H9 (cell line): Measurements from ENCODE around the gene UBALD2. TPM values are rescaled to one million over a fixed set of nuclear protein-coding genes. Genes with fewer than 3 reads are reported as not detected.

Source experiments
- DNase-seq: peaks from one replicate; pipeline ENCODE4 v3.0.0-alpha.2; 2017
- H2AFZ ChIP-seq: one replicate; pipeline ENCODE4 v1.6.1; 2013; ENCODE audit warnings: mild to moderate bottlenecking, low read length, control low read depth, moderate library complexity
- H2AK5ac ChIP-seq: 2 replicates; pipeline ENCODE4 v1.6.1; 2013; ENCODE audit warnings: low read length, control low read depth, mixed read lengths; ENCODE audit not compliant: insufficient read length
- H2BK120ac ChIP-seq: one replicate; pipeline ENCODE4 v1.6.1; 2013; ENCODE audit warnings: low read depth, mild to moderate bottlenecking, low read length, control low read depth, inconsistent platforms; ENCODE audit not compliant: poor library complexity, severe bottlenecking
- H2BK12ac ChIP-seq: 2 replicates; pipeline ENCODE4 v1.6.1; 2013; ENCODE audit warnings: low read length, control low read depth, mixed read lengths, low read depth; ENCODE audit not compliant: insufficient read length
- H2BK15ac ChIP-seq: 2 replicates; pipeline ENCODE4 v1.6.1; 2013; ENCODE audit warnings: low read depth, low read length, control low read depth
- H2BK20ac ChIP-seq: one replicate; pipeline ENCODE4 v1.6.1; 2013; ENCODE audit warnings: low read depth, mild to moderate bottlenecking, low read length, control low read depth, inconsistent platforms; ENCODE audit not compliant: poor library complexity, severe bottlenecking
- H2BK5ac ChIP-seq: 2 replicates; pipeline ENCODE4 v1.6.1; 2013; ENCODE audit warnings: low read length, control low read depth, mixed read lengths; ENCODE audit not compliant: insufficient read length
- H3K14ac ChIP-seq: 2 replicates; pipeline ENCODE4 v1.6.1; 2013; ENCODE audit warnings: low read length, control low read depth; ENCODE audit not compliant: insufficient read depth
- H3K18ac ChIP-seq: 2 replicates; pipeline ENCODE4 v1.6.1; 2013; ENCODE audit warnings: low read depth, mild to moderate bottlenecking, mixed read lengths, low read length, control low read depth; ENCODE audit not compliant: insufficient read length
- H3K23ac ChIP-seq: 2 replicates; pipeline ENCODE4 v1.6.1; 2013; ENCODE audit warnings: low read length, control low read depth, mixed read lengths, low read depth; ENCODE audit not compliant: insufficient read length
- H3K23me2 ChIP-seq: 2 replicates; pipeline ENCODE4 v1.6.1; 2013; ENCODE audit warnings: low read depth, mild to moderate bottlenecking, mixed read lengths, low read length, control low read depth; ENCODE audit not compliant: insufficient read length, poor library complexity, severe bottlenecking
- H3K27ac ChIP-seq: 2 replicates; pipeline ENCODE4 v1.5.1; 2013; ENCODE audit warnings: low read length, control low read depth, mixed read lengths, low read depth; ENCODE audit not compliant: insufficient read length
- H3K27me3 ChIP-seq: 2 replicates; pipeline ENCODE4 v1.6.1; 2013; ENCODE audit warnings: low read length, control low read depth, inconsistent platforms; ENCODE audit not compliant: insufficient read depth
- H3K4ac ChIP-seq: 2 replicates; pipeline ENCODE4 v1.6.1; 2013; ENCODE audit warnings: low read depth, mild to moderate bottlenecking, control low read depth, inconsistent platforms, low read length, moderate library complexity
- H3K4me1 ChIP-seq: 2 replicates; pipeline ENCODE4 v1.6.1; 2013; ENCODE audit warnings: low read length, control low read depth, inconsistent platforms; ENCODE audit not compliant: insufficient read depth
- H3K4me2 ChIP-seq: 2 replicates; pipeline ENCODE4 v1.6.1; 2013; ENCODE audit warnings: low read length, control low read depth, mixed read lengths; ENCODE audit not compliant: insufficient read length, insufficient read depth
- H3K56ac ChIP-seq: 2 replicates; pipeline ENCODE4 v1.6.1; 2013; ENCODE audit warnings: low read depth, mild to moderate bottlenecking, mixed read lengths, low read length, control low read depth; ENCODE audit not compliant: insufficient read length
- H3K79me1 ChIP-seq: 2 replicates; pipeline ENCODE4 v1.6.1; 2013; ENCODE audit warnings: low read depth, mild to moderate bottlenecking, moderate library complexity, low read length, control low read depth, inconsistent platforms; ENCODE audit not compliant: insufficient read depth, poor library complexity, severe bottlenecking
- H3K79me2 ChIP-seq: 2 replicates; pipeline ENCODE4 v1.6.1; 2013; ENCODE audit warnings: low read length, control low read depth, inconsistent platforms; ENCODE audit not compliant: insufficient read depth
- H3K9ac ChIP-seq: 2 replicates; pipeline ENCODE4 v1.6.1; 2013; ENCODE audit warnings: low read length, control low read depth, mixed read lengths; ENCODE audit not compliant: insufficient read length; ENCODE audit errors: extremely low read depth
- H3K9me3 ChIP-seq: one replicate; pipeline ENCODE4 v1.6.1; 2013; ENCODE audit warnings: low read depth, low read length, inconsistent platforms; ENCODE audit not compliant: control insufficient read depth
- H3T11ph ChIP-seq: one replicate; pipeline ENCODE4 v1.6.1; 2013; ENCODE audit warnings: mild to moderate bottlenecking, low read length, control low read depth, inconsistent platforms
- H4K20me1 ChIP-seq: one replicate; pipeline ENCODE4 v1.6.1; 2013; ENCODE audit not compliant: control insufficient read depth, insufficient read length, insufficient read depth
- H4K5ac ChIP-seq: 2 replicates; pipeline ENCODE4 v1.6.1; 2013; ENCODE audit warnings: low read depth, mild to moderate bottlenecking, mixed read lengths, low read length, control low read depth; ENCODE audit not compliant: insufficient read length
- H4K8ac ChIP-seq: replicated peaks from 2 replicates; pipeline ENCODE4 v1.6.1; 2013; ENCODE audit warnings: low read length, control low read depth, mixed read lengths, low read depth; ENCODE audit not compliant: insufficient read length
- H4K91ac ChIP-seq: 2 replicates; pipeline ENCODE4 v1.6.1; 2013; ENCODE audit warnings: low read depth, mild to moderate bottlenecking, moderate library complexity, mixed read lengths, low read length, control low read depth; ENCODE audit not compliant: insufficient read length
- H3K27ac Mint-ChIP-seq, 3 experiments: 2 replicates in 2 of 3; 3 replicates in 1 of 3; pipeline ENCODE4 v1.8.0; 2020 to 2021; ENCODE audit warnings: mixed read lengths in 3 of 3, mild to moderate bottlenecking in 1 of 3, moderate library complexity in 1 of 3
- H3K27me3 Mint-ChIP-seq: 2 replicates; pipeline ENCODE4 v1.8.0; 2021; ENCODE audit warnings: low read depth, mild to moderate bottlenecking, moderate library complexity, mixed read lengths
- H3K36me3 Mint-ChIP-seq, 3 experiments: 2 replicates in 2 of 3; 3 replicates in 1 of 3; pipeline ENCODE4 v1.8.0; 2020 to 2021; ENCODE audit warnings: low read depth in 3 of 3, mixed read lengths in 3 of 3; ENCODE audit not compliant: insufficient read depth in 1 of 3
- H3K4me1 Mint-ChIP-seq, 2 experiments: 2 replicates each; pipeline ENCODE4 v1.8.0; 2020; ENCODE audit warnings: mixed read lengths in 2 of 2
- H3K4me3 Mint-ChIP-seq, 2 experiments: 2 replicates in 1 of 2; 3 replicates in 1 of 2; pipeline ENCODE4 v1.8.0; 2020 to 2021; ENCODE audit warnings: mild to moderate bottlenecking in 2 of 2, mixed read lengths in 2 of 2, moderate library complexity in 1 of 2
- H3K9me3 Mint-ChIP-seq, 2 experiments: 2 replicates in 1 of 2; 3 replicates in 1 of 2; pipeline ENCODE4 v1.8.0; 2020; ENCODE audit warnings: mild to moderate bottlenecking in 2 of 2, mixed read lengths in 2 of 2, moderate library complexity in 1 of 2
- WGBS: extraction: QIAGEN DNeasy Blood & Tissue Kit; methylation state at CpG from one replicate; pipeline ENCODE4 v1.1.7; 2013; ENCODE audit warnings: missing lambda C conversion rate, low lambda C conversion rate, mixed read lengths; ENCODE audit not compliant: insufficient read length; ENCODE audit errors: extremely low coverage; 5-methylcytosine and 5-hydroxymethylcytosine counted together
- total RNA-seq: library from RNA; stranded (reverse); gene quantifications from 2 replicates; pipeline ENCODE4 v1.2.1, GENCODE V29; 2021
- TF ChIP-seq, protein P1 (sequence below): fragments of 200-600 bp; sonication (generic); conservative IDR thresholded peaks from 3 replicates; pipeline ENCODE4 v1.8.0; 2021; ENCODE audit warnings: antibody characterized with exemption, mild to moderate bottlenecking

UBALD2 gene
- total RNA-seq, 1 experiment from 2014 or later = 25.8 TPM

GRCh38 chr17:76268991-76269981 is 4.1 kb downstream of the UBALD2 start:
- H2AFZ ChIP-seq = no peak overlapping the region
- H2AK5ac ChIP-seq = no peak overlapping the region
- WGBS = no CpG with 5 or more reads among the region's 12 CpGs
- no peak overlapping the region for H3K23ac ChIP-seq
- H3K79me1 ChIP-seq = peaks cover 7% of the 10 kb centered on the region
- H3K36me3 Mint-ChIP-seq = peaks cover 2 to 15% (median 10%) of the 10 kb centered on the region in 3 experiments; a peak in 6 of 7 replicates
- no peak overlapping the region for H4K5ac ChIP-seq
- H4K20me1 ChIP-seq = no peaks in the 10 kb centered on the region
- H3K27ac Mint-ChIP-seq = peak overlapping the region; percentile 52 to 91 (median 83); a peak in 3 of 7 replicates
- no peaks in the 10 kb centered on the region for H3K27me3 Mint-ChIP-seq
- peaks cover 2% of the 10 kb centered on the region; the same call in 1 of the 2 replicates for H3K79me2 ChIP-seq
- no peak overlapping the region for H2BK120ac ChIP-seq
- peaks cover 4% of the 10 kb centered on the region for H3K23me2 ChIP-seq
- H2BK20ac ChIP-seq = no peak overlapping the region
- peaks cover 35 to 54% of the 10 kb centered on the region in 2 experiments for H3K4me1 Mint-ChIP-seq
- H3K27ac ChIP-seq = no peak overlapping the region
- no peak overlapping the region for H3K56ac ChIP-seq
- H2BK15ac ChIP-seq = no peak overlapping the region
- H3K27me3 ChIP-seq = no peaks in the 10 kb centered on the region
- TF ChIP-seq, protein P1, sequence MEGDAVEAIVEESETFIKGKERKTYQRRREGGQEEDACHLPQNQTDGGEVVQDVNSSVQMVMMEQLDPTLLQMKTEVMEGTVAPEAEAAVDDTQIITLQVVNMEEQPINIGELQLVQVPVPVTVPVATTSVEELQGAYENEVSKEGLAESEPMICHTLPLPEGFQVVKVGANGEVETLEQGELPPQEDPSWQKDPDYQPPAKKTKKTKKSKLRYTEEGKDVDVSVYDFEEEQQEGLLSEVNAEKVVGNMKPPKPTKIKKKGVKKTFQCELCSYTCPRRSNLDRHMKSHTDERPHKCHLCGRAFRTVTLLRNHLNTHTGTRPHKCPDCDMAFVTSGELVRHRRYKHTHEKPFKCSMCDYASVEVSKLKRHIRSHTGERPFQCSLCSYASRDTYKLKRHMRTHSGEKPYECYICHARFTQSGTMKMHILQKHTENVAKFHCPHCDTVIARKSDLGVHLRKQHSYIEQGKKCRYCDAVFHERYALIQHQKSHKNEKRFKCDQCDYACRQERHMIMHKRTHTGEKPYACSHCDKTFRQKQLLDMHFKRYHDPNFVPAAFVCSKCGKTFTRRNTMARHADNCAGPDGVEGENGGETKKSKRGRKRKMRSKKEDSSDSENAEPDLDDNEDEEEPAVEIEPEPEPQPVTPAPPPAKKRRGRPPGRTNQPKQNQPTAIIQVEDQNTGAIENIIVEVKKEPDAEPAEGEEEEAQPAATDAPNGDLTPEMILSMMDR = no peak
- H3K18ac ChIP-seq = no peak overlapping the region
- peaks cover 5% of the 10 kb centered on the region for H3K4me1 ChIP-seq
- H3K4ac ChIP-seq = no peak overlapping the region
- H3T11ph ChIP-seq = no peak overlapping the region
- H3K4me2 ChIP-seq = no peak overlapping the region
- no peak overlapping the region; a peak in 1 of 5 replicates for H3K4me3 Mint-ChIP-seq
- H4K8ac ChIP-seq = no peak overlapping the region
- no peaks in the 10 kb centered on the region for H3K9me3 Mint-ChIP-seq
- H3K14ac ChIP-seq = no peak overlapping the region
- H3K9me3 ChIP-seq = no peaks in the 10 kb centered on the region
- no peak overlapping the region for H2BK12ac ChIP-seq
- H4K91ac ChIP-seq = no peak overlapping the region
- no peak overlapping the region for H2BK5ac ChIP-seq
- H3K9ac ChIP-seq = no peak overlapping the region
- no peak for DNase-seq
